ENCODE results near the gene CHST12.

- no peak for TF ChIP-seq POLR2A (IDR thresholded peaks at IDR 0.05; ENCODE audit: low read depth, low read length)
- no peak for TF ChIP-seq POLR2AphosphoS5 (IDR thresholded peaks at IDR 0.05; ENCODE audit: low read depth, low read length)
- no peak for TF ChIP-seq SPI1 (IDR thresholded peaks at IDR 0.05; ENCODE audit: low read depth, low read length)
- TF ChIP-seq TAF1 (IDR thresholded peaks at IDR 0.05; ENCODE audit: low read depth, low read length): no peak
Observed at GRCh38 chr7:2459674-2460073, 56.3 kb downstream of the CHST12 start.
